Measurements from ENCODE around the gene MPHOSPH6.

Gene MPHOSPH6

DNA sequence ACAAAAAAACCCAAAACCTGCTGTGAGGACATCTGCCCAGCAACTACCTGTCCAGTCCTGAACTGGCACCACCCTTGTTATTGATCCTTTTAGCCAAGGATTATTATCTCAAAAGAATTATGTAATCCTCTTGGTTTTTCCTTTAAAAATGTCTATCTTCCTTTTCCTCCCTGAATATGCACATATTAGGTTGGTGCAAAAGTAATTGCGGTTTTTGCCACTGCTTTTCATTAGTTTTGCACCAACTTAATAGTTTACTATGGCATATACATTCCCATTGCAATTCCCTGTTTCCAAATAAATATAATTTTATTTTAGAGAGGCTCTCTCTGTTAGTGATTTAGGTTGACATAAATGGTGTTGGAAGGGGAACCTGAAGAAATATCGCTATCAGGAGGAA lies 51.3 kb downstream of the MPHOSPH6 start:
- Histone ChIP-seq H2BK15ac (ENCODE audit: low read depth, poor library complexity, severe bottlenecking) (no peak overlapping the region), H3K4me3 (ENCODE audit: insufficient read depth in 1 of 2, low read depth in 1 of 2, low read length in 2 of 2) (no peak overlapping the region), H3K9me3 (ENCODE audit: control insufficient read depth, low read length) (no peaks in the 10 kb centered on the region), H2BK5ac (ENCODE audit: low read depth, low read length, poor library complexity, severe bottlenecking) (no peak overlapping the region), H3K14ac (ENCODE audit: low read length in 2 of 2) (no peak overlapping the region), H2BK120ac (ENCODE audit: low read depth, low read length) (no peak overlapping the region), H2AK5ac (ENCODE audit: low read length, severe bottlenecking) (no peak overlapping the region), H3K36me3 (ENCODE audit: control insufficient read depth in 1 of 2, insufficient read depth in 2 of 2, low read depth in 1 of 2, low read length in 2 of 2) (no peaks in the 10 kb centered on the region), H3K27ac (ENCODE audit: low read length, poor library complexity, severe bottlenecking) (no peak overlapping the region), H3K4me2 (ENCODE audit: low read length, poor library complexity, severe bottlenecking) (no peak overlapping the region), H3K23ac (ENCODE audit: low read length in 2 of 2) (no peak overlapping the region), H3K9ac (ENCODE audit: low read length) (no peak overlapping the region), H2AFZ (ENCODE audit: low read depth, low read length) (no peak overlapping the region), H3K18ac (ENCODE audit: low read depth in 1 of 2, low read length in 2 of 2) (no peak overlapping the region), H4K91ac (ENCODE audit: low read length) (no peak overlapping the region), H3K79me1 (replicated peaks; ENCODE audit: low read length, poor library complexity, severe bottlenecking) (no peaks in the 10 kb centered on the region), H3K4ac (ENCODE audit: low read depth in 1 of 2, low read length in 2 of 2) (no peak overlapping the region), H3K4me1 (ENCODE audit: control insufficient read depth, insufficient read depth, low read depth, low read length) (no peaks in the 10 kb centered on the region), H3K27me3 (ENCODE audit: control insufficient read depth in 1 of 2, insufficient read depth in 1 of 2, low read length in 2 of 2) (no peaks in the 10 kb centered on the region), H2BK12ac (ENCODE audit: low read length in 2 of 2) (no peak overlapping the region), H4K8ac (ENCODE audit: low read length) (no peak overlapping the region)
- WGBS, result 86% methylated on average over 2 of the region's 2 CpGs
- no peak for DNase-seq

- H4K91ac ChIP-seq (ENCODE audit: low read length), result no peak overlapping the region
- no peak overlapping the region for H2BK120ac ChIP-seq (ENCODE audit: low read depth, low read length)
- no CpG with 5 or more reads among the region's 1 CpG for WGBS
Measured at GRCh38 chr16:82116535-82116934, 53.5 kb downstream of the MPHOSPH6 start.

GRCh38 chr16:82113741-82114140 lies 56.3 kb downstream of the MPHOSPH6 start:
- Histone ChIP-seq H3K4me3 (ENCODE audit: insufficient read depth in 1 of 2, low read depth in 1 of 2, low read length in 2 of 2) (no peak overlapping the region), H3K79me1 (replicated peaks; ENCODE audit: low read length, poor library complexity, severe bottlenecking) (no peaks in the 10 kb centered on the region), H2AFZ (ENCODE audit: low read depth, low read length) (no peak overlapping the region), H2AK5ac (ENCODE audit: low read length, severe bottlenecking) (no peak overlapping the region), H3K4ac (ENCODE audit: low read depth in 1 of 2, low read length in 2 of 2) (no peak overlapping the region), H4K8ac (ENCODE audit: low read length) (no peak overlapping the region), H2BK120ac (ENCODE audit: low read depth, low read length) (no peak overlapping the region), H3K9me3 (ENCODE audit: control insufficient read depth, low read length) (no peaks in the 10 kb centered on the region), H2BK15ac (ENCODE audit: low read depth, poor library complexity, severe bottlenecking) (no peak overlapping the region), H3K9ac (ENCODE audit: low read length) (no peak overlapping the region), H3K14ac (ENCODE audit: low read length in 2 of 2) (no peak overlapping the region), H3K4me2 (ENCODE audit: low read length, poor library complexity, severe bottlenecking) (no peak overlapping the region), H3K18ac (ENCODE audit: low read depth in 1 of 2, low read length in 2 of 2) (no peak overlapping the region), H3K27me3 (ENCODE audit: control insufficient read depth in 1 of 2, insufficient read depth in 1 of 2, low read length in 2 of 2) (peaks cover 0 to 3% of the 10 kb centered on the region in 2 experiments), H2BK5ac (ENCODE audit: low read depth, low read length, poor library complexity, severe bottlenecking) (no peak overlapping the region), H3K23ac (ENCODE audit: low read length in 2 of 2) (no peak overlapping the region), H4K91ac (ENCODE audit: low read length) (no peak overlapping the region), H3K4me1 (ENCODE audit: control insufficient read depth, insufficient read depth, low read depth, low read length) (no peaks in the 10 kb centered on the region), H2BK12ac (ENCODE audit: low read length in 2 of 2) (no peak overlapping the region), H3K36me3 (ENCODE audit: control insufficient read depth in 1 of 2, insufficient read depth in 2 of 2, low read depth in 1 of 2, low read length in 2 of 2) (no peaks in the 10 kb centered on the region), H3K27ac (ENCODE audit: low read length, poor library complexity, severe bottlenecking) (no peak overlapping the region)
- DNase-seq, result no peak
- 74% methylated on average over 3 of the region's 3 CpGs for WGBS

More at GRCh38 chr16:82116535-82116934, 53.5 kb downstream of the MPHOSPH6 start:
- Histone ChIP-seq H3K4me3 (ENCODE audit: insufficient read depth in 1 of 2, low read depth in 1 of 2, low read length in 2 of 2) (no peak overlapping the region), H3K18ac (ENCODE audit: low read depth in 1 of 2, low read length in 2 of 2) (no peak overlapping the region), H3K4ac (ENCODE audit: low read depth in 1 of 2, low read length in 2 of 2) (no peak overlapping the region), H4K8ac (ENCODE audit: low read length) (no peak overlapping the region), H3K14ac (ENCODE audit: low read length in 2 of 2) (no peak overlapping the region), H2AFZ (ENCODE audit: low read depth, low read length) (no peak overlapping the region), H3K79me1 (replicated peaks; ENCODE audit: low read length, poor library complexity, severe bottlenecking) (no peaks in the 10 kb centered on the region), H3K23ac (ENCODE audit: low read length in 2 of 2) (no peak overlapping the region), H3K9me3 (ENCODE audit: control insufficient read depth, low read length) (no peaks in the 10 kb centered on the region), H3K4me1 (ENCODE audit: control insufficient read depth, insufficient read depth, low read depth, low read length) (no peaks in the 10 kb centered on the region), H3K27ac (ENCODE audit: low read length, poor library complexity, severe bottlenecking) (no peak overlapping the region), H2AK5ac (ENCODE audit: low read length, severe bottlenecking) (no peak overlapping the region), H3K27me3 (ENCODE audit: control insufficient read depth in 1 of 2, insufficient read depth in 1 of 2, low read length in 2 of 2) (peaks cover 0 to 3% of the 10 kb centered on the region in 2 experiments), H2BK15ac (ENCODE audit: low read depth, poor library complexity, severe bottlenecking) (no peak overlapping the region), H3K9ac (ENCODE audit: low read length) (no peak overlapping the region), H3K4me2 (ENCODE audit: low read length, poor library complexity, severe bottlenecking) (no peak overlapping the region), H2BK12ac (ENCODE audit: low read length in 2 of 2) (no peak overlapping the region), H3K36me3 (ENCODE audit: control insufficient read depth in 1 of 2, insufficient read depth in 2 of 2, low read depth in 1 of 2, low read length in 2 of 2) (no peaks in the 10 kb centered on the region), H2BK5ac (ENCODE audit: low read depth, low read length, poor library complexity, severe bottlenecking) (no peak overlapping the region)
- no peak for DNase-seq

DNA sequence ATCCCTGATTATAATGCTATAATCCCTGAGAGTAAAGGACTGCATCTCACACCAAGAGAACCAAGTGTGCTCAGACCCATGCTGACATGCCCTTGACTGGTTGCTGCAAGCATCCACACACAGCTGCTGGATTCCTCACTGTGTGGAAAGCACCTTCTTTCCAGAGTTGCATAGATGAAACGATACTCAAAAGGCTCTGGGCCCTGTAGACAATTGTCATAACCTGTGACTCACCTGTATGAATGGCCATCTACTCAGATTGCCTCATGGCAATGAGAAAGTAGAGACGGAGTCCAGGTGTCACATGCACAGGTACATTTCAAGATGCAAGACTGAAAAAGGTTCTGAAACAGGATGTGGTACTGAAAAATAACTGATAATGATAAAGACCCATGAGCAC lies 58.1 kb downstream of the MPHOSPH6 start:
- no peak overlapping the region for H3K14ac ChIP-seq (ENCODE audit: low read length in 2 of 2)
- no peak for DNase-seq
- H4K8ac ChIP-seq (ENCODE audit: low read length), result no peak overlapping the region
- H3K9me3 ChIP-seq (ENCODE audit: control insufficient read depth, low read length), result no peaks in the 10 kb centered on the region
- H3K36me3 ChIP-seq (ENCODE audit: control insufficient read depth in 1 of 2, insufficient read depth in 2 of 2, low read depth in 1 of 2, low read length in 2 of 2), result no peaks in the 10 kb centered on the region
- no peak overlapping the region for H2AK5ac ChIP-seq (ENCODE audit: low read length, severe bottlenecking)
- H3K18ac ChIP-seq (ENCODE audit: low read depth in 1 of 2, low read length in 2 of 2), result no peak overlapping the region
- H2BK120ac ChIP-seq (ENCODE audit: low read depth, low read length), result no peak overlapping the region
- no peaks in the 10 kb centered on the region for H3K79me1 ChIP-seq (replicated peaks; ENCODE audit: low read length, poor library complexity, severe bottlenecking)
- H2BK5ac ChIP-seq (ENCODE audit: low read depth, low read length, poor library complexity, severe bottlenecking), result no peak overlapping the region
- H3K4me2 ChIP-seq (ENCODE audit: low read length, poor library complexity, severe bottlenecking), result no peak overlapping the region
- H3K27ac ChIP-seq (ENCODE audit: low read length, poor library complexity, severe bottlenecking), result no peak overlapping the region
- H2BK12ac ChIP-seq (ENCODE audit: low read length in 2 of 2), result no peak overlapping the region
- H3K23ac ChIP-seq (ENCODE audit: low read length in 2 of 2), result no peak overlapping the region
- no peak overlapping the region for H2BK15ac ChIP-seq (ENCODE audit: low read depth, poor library complexity, severe bottlenecking)
- no peak overlapping the region for H3K4ac ChIP-seq (ENCODE audit: low read depth in 1 of 2, low read length in 2 of 2)
- no peak overlapping the region for H2AFZ ChIP-seq (ENCODE audit: low read depth, low read length)
- 68% methylated on average over 2 of the region's 2 CpGs for WGBS
- H3K27me3 ChIP-seq (ENCODE audit: control insufficient read depth in 1 of 2, insufficient read depth in 1 of 2, low read length in 2 of 2), result peaks cover 0 to 3% of the 10 kb centered on the region in 2 experiments
- no peak overlapping the region for H3K4me3 ChIP-seq (ENCODE audit: insufficient read depth in 1 of 2, low read depth in 1 of 2, low read length in 2 of 2)
- no peak overlapping the region for H3K9ac ChIP-seq (ENCODE audit: low read length)
- H3K4me1 ChIP-seq (ENCODE audit: control insufficient read depth, insufficient read depth, low read depth, low read length), result no peaks in the 10 kb centered on the region
- no peak overlapping the region for H4K91ac ChIP-seq (ENCODE audit: low read length)

Data from mesenchymal stem cell (in vitro differentiated cells and primary cell).